Subcutaneous abdominal adipose tissue (tissue), 5 donors: Measurements from ENCODE around the gene EML6.

Source experiments
- H3K27ac ChIP-seq: one replicate; pipeline ENCODE4 v1.7.0; 2013; ENCODE audit warnings: low read depth, mild to moderate bottlenecking, inconsistent platforms, low read length, moderate library complexity
- H3K27me3 ChIP-seq, 5 donors: one replicate each; pipeline ENCODE4 v1.7.0; 2013; ENCODE audit warnings: low read length in 5 of 5, inconsistent platforms in 1 of 5; ENCODE audit not compliant: control insufficient read depth in 5 of 5, insufficient read depth in 4 of 5
- H3K36me3 ChIP-seq, 5 donors: one replicate each; pipeline ENCODE4 v1.7.0; 2013; ENCODE audit warnings: low read length in 5 of 5; ENCODE audit not compliant: control insufficient read depth in 5 of 5, insufficient read depth in 5 of 5
- H3K4me1 ChIP-seq, 5 donors: one replicate each; pipeline ENCODE4 v1.7.0; 2013; ENCODE audit warnings: low read length in 5 of 5, mild to moderate bottlenecking in 3 of 5, moderate library complexity in 1 of 5; ENCODE audit not compliant: control insufficient read depth in 5 of 5, insufficient read depth in 5 of 5
- H3K4me3 ChIP-seq, 5 donors: one replicate each; pipeline ENCODE4 v1.7.0; 2013; ENCODE audit warnings: low read length in 5 of 5, low read depth in 1 of 5
- H3K9ac ChIP-seq, 5 donors: one replicate each; pipeline ENCODE4 v1.7.0; 2013; ENCODE audit warnings: low read length in 5 of 5, mild to moderate bottlenecking in 4 of 5, moderate library complexity in 3 of 5
- H3K9me3 ChIP-seq, 5 donors: one replicate each; pipeline ENCODE4 v1.7.0; 2013; ENCODE audit warnings: low read length in 5 of 5; ENCODE audit not compliant: control insufficient read depth in 5 of 5
- donor health status: healthy.
- donor health status: healthy.
- donor health status: healthy.
- donor health status: healthy.
- donor health status: healthy.

The EML6 gene

GRCh38 chr2:55017880-55018279 lies 294.4 kb downstream of the EML6 start:
- Histone ChIP-seq H3K27ac (peak overlapping the region; percentile 21), H3K9ac (no peak overlapping the region), H3K9me3 (no peaks in the 10 kb centered on the region), H3K27me3 (no peaks in the 10 kb centered on the region), H3K4me3 (no peak overlapping the region), H3K36me3 (peaks cover 0 to 16% (median 0%) of the 10 kb centered on the region in 5 donors), H3K4me1 (peaks cover 0 to 57% (median 31%) of the 10 kb centered on the region in 5 donors)

- Histone ChIP-seq H3K9ac (no peak overlapping the region), H3K27ac (peak overlapping the region; percentile 60), H3K4me3 (no peak overlapping the region), H3K36me3 (peaks cover 0 to 16% (median 0%) of the 10 kb centered on the region in 5 donors), H3K9me3 (no peaks in the 10 kb centered on the region), H3K4me1 (peaks cover 0 to 53% (median 29%) of the 10 kb centered on the region in 5 donors), H3K27me3 (no peaks in the 10 kb centered on the region)
Observed at GRCh38 chr2:55018619-55019018, 295.2 kb downstream of the EML6 start.

GRCh38 chr2:55019526-55020258 lies 296.2 kb downstream of the EML6 start:
- Histone ChIP-seq H3K9ac (no peak overlapping the region), H3K27me3 (no peaks in the 10 kb centered on the region), H3K4me3 (no peak overlapping the region), H3K9me3 (no peaks in the 10 kb centered on the region), H3K4me1 (peaks cover 0 to 52% (median 28%) of the 10 kb centered on the region in 5 donors), H3K27ac (peak overlapping the region; percentile 60), H3K36me3 (peaks cover 0 to 16% (median 0%) of the 10 kb centered on the region in 5 donors)
